GM19025 (cell line): Measurements from ENCODE around the gene HPN.
"Not testable (repeated sequence)": the region's sequence is repeated elsewhere in the genome, so short reads cannot be mapped to it uniquely, and the experiment has no call there.

Experiments
- ATAC-seq: cut with Tn5 transposase; IDR thresholded peaks from one replicate; pipeline ENCODE4 v1.9.1; 2021; ENCODE audit warnings: mild to moderate bottlenecking, low read depth, moderate library complexity; ENCODE audit not compliant: unreplicated experiment

The HPN gene

DNA sequence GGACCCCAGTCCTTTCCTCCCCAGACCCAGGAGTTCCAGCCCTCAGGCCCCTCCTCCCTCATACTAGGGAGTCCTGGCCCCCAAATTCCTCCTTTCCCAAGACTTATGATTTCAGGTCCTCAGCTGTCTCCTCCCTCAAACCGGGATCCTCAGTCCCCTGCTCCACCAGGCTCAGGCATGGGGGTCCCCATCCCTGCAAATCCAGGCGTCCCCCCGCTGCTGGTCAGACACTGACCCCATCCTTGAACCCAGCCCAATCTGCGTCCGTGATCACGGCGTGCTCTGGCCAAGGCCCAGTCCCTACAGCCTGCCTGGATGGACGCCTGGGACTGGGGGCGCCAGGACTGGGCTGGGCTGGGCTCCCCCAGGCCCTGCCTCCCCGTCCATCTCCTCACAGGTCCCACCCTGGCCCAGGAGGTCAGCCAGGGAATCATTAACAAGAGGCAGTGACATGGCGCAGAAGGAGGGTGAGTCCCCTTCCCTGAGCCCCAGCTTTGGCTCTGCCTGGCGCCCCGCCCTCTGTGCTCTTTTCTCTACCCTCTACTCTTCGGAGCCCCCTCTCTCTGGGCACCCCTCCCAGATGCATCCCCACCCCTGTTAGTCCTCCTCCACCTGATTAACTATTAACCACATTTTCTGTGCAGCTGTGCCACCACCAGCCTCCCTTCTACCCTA, 672 bp downstream of the HPN start:
- ATAC-seq: no peak

DNA sequence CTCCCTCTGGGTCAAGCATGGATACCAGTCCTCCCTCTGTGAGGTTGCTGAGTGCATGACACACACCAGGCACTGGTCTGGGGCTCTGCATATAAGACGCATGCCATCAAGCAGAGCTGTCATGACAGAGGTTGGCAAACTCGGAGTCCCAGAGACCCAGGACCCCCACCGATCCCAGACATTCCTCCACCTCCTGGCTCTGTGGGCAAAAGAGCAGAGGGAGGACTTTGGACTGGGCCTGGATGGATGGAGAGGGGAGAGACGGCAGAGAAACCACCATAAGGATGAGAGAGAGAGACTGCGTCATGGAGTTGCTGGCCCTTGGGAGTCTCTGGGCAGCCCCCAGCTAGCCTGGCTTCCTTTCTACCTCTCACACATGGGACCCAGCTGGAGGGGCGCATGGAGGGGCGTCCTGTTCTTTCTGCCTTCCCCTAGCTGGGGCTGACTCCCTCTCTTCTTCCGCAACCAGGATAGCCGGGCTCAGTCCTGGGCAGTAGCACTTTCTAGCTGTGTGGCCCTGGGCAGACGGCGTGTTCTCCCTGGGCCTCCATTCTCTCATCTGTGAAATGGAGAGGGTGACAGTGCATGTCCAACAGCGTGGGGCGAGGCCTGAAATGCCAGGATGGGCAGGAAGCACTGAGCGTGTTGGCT, 1.6 kb downstream of the HPN start:
- no peak for ATAC-seq

DNA sequence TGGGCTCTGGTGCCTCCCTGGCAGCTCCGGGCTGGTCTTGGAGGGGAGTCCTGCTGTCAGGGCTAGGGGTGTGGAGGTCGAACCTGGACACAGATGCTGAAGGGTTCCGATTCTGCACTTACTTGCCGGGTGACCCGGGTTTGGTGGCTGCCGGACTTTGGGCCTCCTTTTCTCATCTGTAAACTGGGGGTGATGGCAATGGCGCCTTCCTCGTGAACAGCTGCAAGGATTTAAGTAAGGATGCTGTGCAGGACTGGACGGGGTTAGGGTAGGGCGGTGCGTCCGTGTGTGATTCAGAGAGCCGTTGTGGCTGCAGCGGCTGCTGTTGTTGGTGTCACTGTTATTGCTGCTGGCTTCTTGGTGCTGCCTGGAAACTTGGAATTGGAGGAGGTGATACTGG, 2.4 kb downstream of the HPN start:
- ATAC-seq: no peak

DNA sequence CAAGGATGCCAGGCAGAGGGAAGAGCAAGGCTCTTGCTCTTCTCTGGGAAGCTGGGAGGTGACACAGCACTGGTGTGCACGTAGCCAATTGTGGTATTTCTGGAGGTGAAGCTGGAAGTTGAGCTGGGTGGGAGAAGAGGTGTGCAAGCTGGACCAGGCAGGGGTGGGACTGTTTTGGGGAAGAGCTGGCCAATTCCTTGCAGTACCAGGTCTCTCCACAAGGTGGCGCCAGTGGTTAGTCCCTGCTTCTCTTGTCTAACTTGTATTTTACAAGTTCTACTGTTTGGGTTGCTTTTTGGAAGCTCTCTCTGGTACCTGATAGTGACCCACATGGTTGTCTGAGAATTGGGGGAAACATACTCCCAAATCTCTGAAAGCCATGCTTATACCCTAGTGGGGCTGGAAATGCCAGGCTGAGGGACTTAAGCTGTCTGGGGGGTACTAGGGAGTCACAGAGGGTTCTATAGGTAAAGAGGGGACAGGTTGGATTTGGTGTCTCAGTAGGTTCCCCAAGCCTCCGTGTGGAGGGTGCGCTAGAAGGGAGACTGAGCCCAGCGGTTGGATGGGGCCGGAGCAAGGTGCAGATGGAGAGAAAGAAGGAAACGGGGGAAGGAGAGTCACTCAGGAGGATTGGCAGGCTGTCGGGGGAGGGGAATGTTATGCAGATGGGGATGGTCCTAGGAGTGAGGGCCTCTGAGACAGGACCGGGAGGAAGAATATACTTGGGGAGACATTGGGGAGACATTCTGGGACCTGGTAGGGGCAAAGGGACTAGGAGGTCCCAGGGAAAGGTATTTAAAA, 3.0 kb downstream of the HPN start:
- ATAC-seq: no peak

GRCh38 chr19:35045667-35046300, 4.3 kb downstream of the HPN start:
- ATAC-seq: peak; percentile 67

- no peak for ATAC-seq
Observed at GRCh38 chr19:35046461-35046860, 4.9 kb downstream of the HPN start.

DNA sequence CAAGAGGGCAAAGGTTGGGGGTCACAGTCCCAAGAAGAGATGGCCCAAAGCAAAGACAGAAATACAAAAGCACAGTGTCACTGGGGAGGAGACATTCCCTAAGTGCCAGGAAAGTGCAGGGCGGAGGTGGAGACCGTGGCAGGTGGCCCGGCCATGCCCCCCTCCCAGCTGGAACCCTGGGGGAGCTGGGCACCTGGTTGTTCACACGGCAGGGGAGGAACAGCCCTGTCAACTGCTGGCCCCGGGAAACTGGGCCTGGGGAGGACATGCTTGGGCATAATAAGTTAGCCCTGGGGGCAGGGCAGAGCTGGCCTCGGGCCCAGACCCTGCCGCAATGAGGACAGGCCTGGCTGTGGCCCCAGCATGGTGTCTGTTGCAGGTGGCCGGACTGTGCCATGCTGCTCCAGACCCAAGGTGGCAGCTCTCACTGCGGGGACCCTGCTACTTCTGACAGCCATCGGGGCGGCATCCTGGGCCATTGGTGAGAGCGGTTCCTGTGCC, 7.4 kb downstream of the HPN start:
- ATAC-seq: no peak

- ATAC-seq: no peak
Observed at GRCh38 chr19:35049456-35049855, 7.9 kb downstream of the HPN start.

DNA sequence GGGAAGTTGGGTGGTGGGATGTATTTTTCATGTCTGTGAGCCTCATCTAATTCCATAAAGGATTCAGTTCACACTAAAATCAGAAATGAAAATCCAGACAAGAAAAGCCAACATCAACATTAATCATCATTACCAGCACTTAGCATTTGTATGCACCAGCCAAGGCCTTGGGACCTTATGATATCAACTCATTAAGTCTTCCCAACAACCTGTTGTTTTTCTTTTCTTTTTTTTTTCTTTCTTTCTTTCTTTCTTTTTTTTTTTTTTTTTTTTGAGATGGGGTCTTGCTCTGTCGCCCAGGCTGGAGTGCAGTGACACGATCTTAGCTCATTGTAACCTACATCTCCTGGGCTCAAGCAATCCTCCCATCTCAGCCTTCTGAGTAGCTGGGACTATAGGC, 9.1 kb downstream of the HPN start:
- not testable (repeated sequence) for ATAC-seq

GRCh38 chr19:35051268-35051667, 9.7 kb downstream of the HPN start:
- not testable (repeated sequence) for ATAC-seq

DNA sequence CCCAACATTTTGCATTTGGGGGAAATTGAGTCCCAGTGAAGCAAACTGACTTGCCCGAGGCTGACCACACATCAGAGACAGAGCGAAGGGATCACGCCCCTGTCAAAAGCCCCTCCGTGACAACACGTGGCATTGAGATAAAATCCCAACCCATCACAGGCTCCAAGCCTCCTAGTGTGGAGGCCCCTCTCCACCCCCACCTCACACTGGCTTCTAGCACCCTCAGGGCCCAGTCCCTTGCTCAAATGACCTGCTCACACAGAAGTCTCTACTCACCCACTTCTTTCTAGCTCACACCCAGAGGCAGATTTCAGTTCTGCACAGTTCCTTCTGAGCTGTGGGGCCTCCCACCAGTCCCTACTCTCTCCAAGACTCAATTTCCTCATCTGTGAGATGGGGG, 10.3 kb downstream of the HPN start:
- no peak for ATAC-seq

GRCh38 chr19:35052599-35053190, 11.2 kb downstream of the HPN start:
- no peak for ATAC-seq

DNA sequence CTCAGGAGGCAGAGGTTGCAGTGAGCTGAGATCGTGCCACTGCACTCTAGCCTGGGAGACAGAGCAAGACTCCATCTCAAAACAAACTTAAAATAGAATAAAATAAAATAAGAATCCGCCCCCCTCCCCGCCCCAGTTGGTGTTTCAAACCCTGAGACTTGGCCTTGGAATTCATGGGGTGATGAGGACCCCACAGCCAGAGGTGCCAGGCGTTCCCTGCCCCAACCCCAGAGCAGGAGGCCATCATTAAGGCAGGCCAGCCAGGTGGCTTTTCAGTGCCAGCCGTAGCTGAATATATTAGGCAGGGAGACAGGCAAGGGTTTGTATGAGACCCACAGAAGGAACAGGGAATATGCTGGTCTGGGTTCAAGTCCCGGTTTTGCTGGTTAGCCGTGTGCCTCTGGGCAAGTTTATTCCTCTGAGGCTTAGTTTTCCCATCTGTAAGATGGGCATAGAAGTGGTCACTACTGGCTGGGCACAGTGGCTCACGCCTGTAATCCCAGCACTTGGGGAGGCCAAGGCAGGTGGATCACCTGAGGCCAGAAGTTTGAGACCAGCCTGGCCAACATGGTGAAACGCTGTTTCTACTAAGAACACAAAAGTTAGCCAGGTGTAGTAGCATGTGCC, 12.3 kb downstream of the HPN start:
- ATAC-seq: no peak

GRCh38 chr19:35054626-35055025, 13.1 kb downstream of the HPN start:
- ATAC-seq: no peak

DNA sequence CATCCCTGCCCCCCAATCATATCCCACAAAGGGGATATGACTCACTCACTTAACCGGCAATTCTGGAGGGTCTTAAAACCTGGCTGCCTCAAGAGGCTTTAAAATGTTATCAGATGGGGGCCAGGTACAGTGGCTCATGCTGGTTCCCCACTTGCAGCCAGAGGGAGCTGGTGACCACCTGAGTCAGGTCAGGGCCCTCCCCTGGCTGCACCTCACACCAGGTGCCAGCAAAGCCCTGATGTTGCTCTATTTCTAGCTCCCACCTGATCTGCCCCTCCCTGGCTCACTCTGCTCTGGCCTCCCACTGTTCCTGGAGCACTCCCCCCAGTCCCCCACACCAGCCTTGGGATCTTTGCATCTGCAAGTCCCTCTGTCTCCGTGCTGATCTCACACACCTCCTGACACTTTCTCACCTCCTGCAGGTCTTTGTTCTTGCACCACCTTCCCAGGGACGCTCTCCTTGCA, 14.2 kb downstream of the HPN start:
- no peak for ATAC-seq

GRCh38 chr19:35056513-35057063, 15.1 kb downstream of the HPN start:
- ATAC-seq: no peak

DNA sequence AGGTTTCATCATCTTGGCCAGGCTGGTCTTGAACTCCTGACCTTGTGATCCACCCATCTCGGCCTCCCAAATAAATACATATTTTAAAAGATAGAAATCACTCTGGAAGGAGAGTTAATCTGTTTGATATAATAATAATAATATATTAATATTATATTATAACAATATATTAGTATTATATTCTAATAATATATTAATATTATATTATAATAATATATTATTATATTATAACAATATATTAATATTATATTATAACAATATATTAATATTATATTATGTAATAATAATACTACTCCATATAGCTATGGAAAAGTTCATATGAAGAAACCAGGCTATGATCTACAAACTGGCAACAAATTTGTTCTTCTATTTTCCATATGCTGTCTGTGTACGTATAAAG, 16.8 kb downstream of the HPN start:
- ATAC-seq: no peak

- no peak for ATAC-seq
Observed at GRCh38 chr19:35059006-35059798, 17.7 kb downstream of the HPN start.

DNA sequence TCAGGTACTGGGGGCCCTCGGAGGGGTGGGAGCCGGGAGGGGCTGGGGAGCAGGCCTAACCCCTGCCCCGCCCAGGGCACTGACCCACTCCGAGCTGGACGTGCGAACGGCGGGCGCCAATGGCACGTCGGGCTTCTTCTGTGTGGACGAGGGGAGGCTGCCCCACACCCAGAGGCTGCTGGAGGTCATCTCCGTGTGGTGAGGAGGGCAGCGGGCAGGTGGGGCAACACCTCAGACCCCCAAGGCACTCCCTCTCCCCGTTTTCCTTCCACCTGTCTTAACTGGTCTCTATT, 18.2 kb downstream of the HPN start:
- no peak for ATAC-seq
